Memory B cell (primary cell): Measurements from ENCODE around the gene PRR18.
A peak's percentile ranks its signal among the peaks of the same experiment; 100 is the strongest.

ENCODE experiments used
- ATAC-seq: fragments of 150-1000 bp; cut with Tn5 transposase; 2 replicates; pipeline ENCODE4 v1.10.0; 2021; ENCODE audit warnings: low read depth, mild to moderate bottlenecking, moderate library complexity
- DNase-seq, 2 donors: peaks; one replicate each; pipeline ENCODE4 v3.0.0; 2022; ENCODE audit warnings: low spot score in 2 of 2
- H3K27ac Mint-ChIP-seq: one replicate; pipeline ENCODE4 v1.8.0; 2022; ENCODE audit warnings: mild to moderate bottlenecking, moderate library complexity, mixed read lengths
- H3K27me3 Mint-ChIP-seq: one replicate; pipeline ENCODE4 v1.8.0; 2022; ENCODE audit warnings: mixed read lengths
- H3K36me3 Mint-ChIP-seq: one replicate; pipeline ENCODE4 v1.8.0; 2022; ENCODE audit warnings: mild to moderate bottlenecking, mixed read lengths
- H3K4me1 Mint-ChIP-seq: one replicate; pipeline ENCODE4 v1.8.0; 2022; ENCODE audit warnings: mixed read lengths
- H3K4me3 Mint-ChIP-seq: one replicate; pipeline ENCODE4 v1.8.0; 2022; ENCODE audit warnings: mild to moderate bottlenecking, moderate library complexity, mixed read lengths
- H3K9me3 Mint-ChIP-seq: one replicate; pipeline ENCODE4 v1.8.0; 2022; ENCODE audit warnings: mixed read lengths

PRR18 gene

DNA sequence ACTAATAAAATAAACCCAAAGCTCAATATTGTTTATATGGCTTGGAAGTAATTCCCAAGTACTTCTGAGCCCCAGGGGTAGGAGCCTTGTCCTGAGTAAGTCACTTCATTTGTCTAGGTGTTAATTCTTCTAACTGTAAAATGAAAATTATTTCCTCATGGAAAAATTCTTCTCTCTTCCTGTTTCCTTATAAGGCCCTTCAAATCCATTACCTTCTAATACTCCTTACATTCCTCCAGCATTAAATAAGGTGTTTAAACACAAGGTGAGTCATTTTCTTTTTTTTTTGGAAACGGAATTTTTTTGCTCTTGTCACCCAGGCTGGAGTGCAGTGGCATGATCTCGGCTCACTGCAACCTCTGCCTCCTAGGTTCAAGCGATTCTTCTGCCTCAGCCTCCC, 41.9 kb downstream of the PRR18 start:
- H3K36me3 Mint-ChIP-seq: no peaks in the 10 kb centered on the region
- H3K4me1 Mint-ChIP-seq: no peaks in the 10 kb centered on the region
- ATAC-seq (no peak), DNase-seq (no peak)
- H3K27me3 Mint-ChIP-seq: peaks cover 8% of the 10 kb centered on the region
- H3K27ac Mint-ChIP-seq: no peak overlapping the region
- no peaks in the 10 kb centered on the region for H3K9me3 Mint-ChIP-seq
- no peak overlapping the region for H3K4me3 Mint-ChIP-seq

DNA sequence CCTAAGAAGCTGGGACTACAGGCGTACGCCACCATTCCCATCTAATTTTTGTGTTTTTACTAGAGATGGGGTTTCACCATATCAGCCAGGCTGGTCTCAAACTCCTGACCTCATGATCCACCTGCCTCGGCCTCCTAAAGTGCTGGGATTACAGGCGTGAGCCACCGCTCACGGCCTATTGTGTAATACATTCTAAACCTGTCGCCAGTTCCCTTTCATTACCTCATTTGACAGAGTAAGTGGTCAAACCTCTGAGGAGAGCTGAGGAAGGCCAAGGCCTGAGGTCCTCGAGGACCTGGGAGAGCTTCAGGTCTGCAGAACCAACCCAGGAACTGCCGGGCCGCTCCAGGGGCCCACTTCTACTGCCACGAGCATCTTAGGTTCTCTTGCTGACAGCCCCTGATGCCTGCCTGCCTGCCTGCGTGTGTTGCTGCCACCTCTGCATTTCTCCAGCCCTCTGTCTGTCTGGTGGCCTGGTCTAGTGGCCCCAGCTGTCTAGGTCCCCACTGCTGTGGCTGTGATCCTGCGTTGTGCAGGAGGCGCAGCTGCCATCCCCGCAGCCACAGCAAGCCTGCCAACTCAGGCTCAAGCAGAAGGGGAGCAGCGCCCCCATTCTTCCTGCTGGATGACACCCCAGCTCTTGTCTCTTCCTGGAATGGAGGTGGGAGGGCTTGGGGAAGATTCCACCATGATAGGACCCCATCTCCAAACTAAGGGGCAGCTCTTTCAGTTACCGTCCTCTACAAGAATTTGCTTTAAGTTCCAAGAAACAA, 45.3 kb downstream of the PRR18 start:
- DNase-seq (no peak), ATAC-seq (no peak)
- Mint-ChIP-seq H3K9me3 (no peaks in the 10 kb centered on the region), H3K4me3 (no peak overlapping the region), H3K27ac (no peak overlapping the region), H3K4me1 (peaks cover 19% of the 10 kb centered on the region), H3K27me3 (no peaks in the 10 kb centered on the region), H3K36me3 (no peaks in the 10 kb centered on the region)

DNA sequence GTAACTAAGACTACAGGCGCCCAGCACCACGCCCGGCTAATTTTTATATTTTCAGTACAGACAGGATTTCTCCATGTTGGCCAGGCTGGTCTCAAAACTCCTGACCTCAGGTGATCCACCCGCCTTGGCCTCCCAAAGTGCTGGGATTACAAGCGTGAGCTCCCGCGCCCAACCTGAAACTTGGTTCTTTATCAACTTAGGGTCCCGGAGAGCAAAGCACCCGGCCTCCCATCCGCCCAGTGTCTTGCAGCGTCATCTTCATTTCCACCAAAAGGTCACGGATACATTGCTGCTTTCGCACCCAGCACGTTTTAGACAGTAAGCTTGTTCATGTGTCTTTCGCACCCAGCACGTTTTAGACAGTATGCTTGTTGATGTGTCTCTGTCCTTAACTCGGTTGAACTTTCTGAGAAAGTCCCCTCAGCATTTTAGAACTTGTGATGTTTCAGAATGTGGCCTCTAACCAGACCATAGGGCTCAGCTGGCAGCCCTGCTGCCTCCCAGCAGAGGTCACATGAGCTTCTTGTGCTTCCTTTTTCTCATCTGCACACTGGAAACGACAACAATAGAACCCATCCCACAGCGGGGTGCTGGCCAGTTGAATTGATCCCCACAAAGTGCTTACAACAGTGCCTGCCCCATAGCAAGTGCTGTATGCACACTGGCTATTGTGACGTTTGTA, 48.8 kb downstream of the PRR18 start:
- Mint-ChIP-seq H3K27me3 (no peaks in the 10 kb centered on the region), H3K4me1 (peaks cover 22% of the 10 kb centered on the region)

DNA sequence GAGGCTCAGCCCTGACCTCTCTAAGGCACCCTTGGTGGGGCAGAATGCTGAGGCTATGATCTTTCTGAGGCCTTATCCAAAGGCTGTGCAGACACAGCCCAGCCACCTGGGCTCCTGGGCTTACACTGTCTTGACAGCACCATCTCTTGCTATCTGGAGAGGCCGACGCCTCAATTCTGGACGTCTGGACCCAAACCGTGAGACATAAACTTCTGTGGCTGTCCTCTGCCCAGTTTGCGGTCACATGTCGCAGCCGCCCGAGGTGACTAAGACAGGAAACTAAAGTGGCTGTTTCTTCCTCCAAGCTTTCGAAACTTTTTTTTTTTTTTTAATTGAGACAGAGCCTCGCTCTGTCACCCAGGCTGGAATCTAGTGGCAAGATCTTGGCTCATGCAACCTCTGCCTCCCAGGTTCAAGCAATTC, 49.3 kb downstream of the PRR18 start:
- Mint-ChIP-seq H3K27ac (peak overlapping the region; percentile 64), H3K27me3 (no peaks in the 10 kb centered on the region)
- DNase-seq: no peak

More for the DNA sequence above, 48.8 kb downstream of the PRR18 start:
- ATAC-seq (peak; percentile 76), DNase-seq (no peak)
- peak overlapping the region; percentile 46 for H3K4me3 Mint-ChIP-seq
- H3K9me3 Mint-ChIP-seq: peaks cover 5% of the 10 kb centered on the region
- H3K27ac Mint-ChIP-seq: peak overlapping the region; percentile 64
- no peaks in the 10 kb centered on the region for H3K36me3 Mint-ChIP-seq

DNA sequence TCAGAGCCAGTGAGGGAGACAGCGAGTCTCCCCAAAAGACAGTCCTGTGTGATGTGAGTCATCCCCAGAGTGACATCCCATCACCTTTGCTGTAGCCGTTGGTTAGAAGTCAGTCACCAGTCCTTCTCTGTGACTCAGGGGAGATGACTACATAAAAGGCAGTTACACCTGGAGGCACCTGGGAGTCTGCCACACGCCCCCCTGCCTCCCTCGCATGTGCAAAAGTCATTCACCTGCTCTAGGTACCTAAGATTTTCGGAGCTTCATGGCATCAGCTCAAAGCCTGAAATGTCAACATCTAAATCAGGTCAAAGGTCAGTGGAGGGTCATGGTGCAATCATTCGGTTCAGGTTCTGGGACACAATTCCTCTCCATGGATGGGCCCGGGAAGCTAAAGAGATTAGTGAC, 50.3 kb downstream of the PRR18 start:
- Mint-ChIP-seq H3K4me1 (peaks cover 24% of the 10 kb centered on the region), H3K4me3 (no peak overlapping the region), H3K27ac (peak overlapping the region; percentile 64), H3K27me3 (no peaks in the 10 kb centered on the region), H3K9me3 (peaks cover 5% of the 10 kb centered on the region), H3K36me3 (no peaks in the 10 kb centered on the region)
- ATAC-seq: no peak
- DNase-seq: no peak

More for the DNA sequence above, 49.3 kb downstream of the PRR18 start:
- peak; percentile 64 for ATAC-seq
- H3K4me1 Mint-ChIP-seq: peaks cover 22% of the 10 kb centered on the region
- H3K4me3 Mint-ChIP-seq: peak overlapping the region; percentile 46
- H3K9me3 Mint-ChIP-seq: peaks cover 5% of the 10 kb centered on the region
- no peaks in the 10 kb centered on the region for H3K36me3 Mint-ChIP-seq
